NCI-H2196 treated with DMSO at 0.1 percent for 48 hours (cell line): Measurements from ENCODE around the gene C1GALT1C1.
A peak's percentile ranks its signal among the peaks of the same experiment; 100 is the strongest.
"Not testable (repeated sequence)": the region's sequence is repeated elsewhere in the genome, so short reads cannot be mapped to it uniquely, and the experiment has no call there.

Experiments
- DNase-seq: peaks from one replicate; lab custom pipeline; 2025; ENCODE audit not compliant: unreplicated experiment; lab: John Stamatoyannopoulos, UW

Gene C1GALT1C1

DNA sequence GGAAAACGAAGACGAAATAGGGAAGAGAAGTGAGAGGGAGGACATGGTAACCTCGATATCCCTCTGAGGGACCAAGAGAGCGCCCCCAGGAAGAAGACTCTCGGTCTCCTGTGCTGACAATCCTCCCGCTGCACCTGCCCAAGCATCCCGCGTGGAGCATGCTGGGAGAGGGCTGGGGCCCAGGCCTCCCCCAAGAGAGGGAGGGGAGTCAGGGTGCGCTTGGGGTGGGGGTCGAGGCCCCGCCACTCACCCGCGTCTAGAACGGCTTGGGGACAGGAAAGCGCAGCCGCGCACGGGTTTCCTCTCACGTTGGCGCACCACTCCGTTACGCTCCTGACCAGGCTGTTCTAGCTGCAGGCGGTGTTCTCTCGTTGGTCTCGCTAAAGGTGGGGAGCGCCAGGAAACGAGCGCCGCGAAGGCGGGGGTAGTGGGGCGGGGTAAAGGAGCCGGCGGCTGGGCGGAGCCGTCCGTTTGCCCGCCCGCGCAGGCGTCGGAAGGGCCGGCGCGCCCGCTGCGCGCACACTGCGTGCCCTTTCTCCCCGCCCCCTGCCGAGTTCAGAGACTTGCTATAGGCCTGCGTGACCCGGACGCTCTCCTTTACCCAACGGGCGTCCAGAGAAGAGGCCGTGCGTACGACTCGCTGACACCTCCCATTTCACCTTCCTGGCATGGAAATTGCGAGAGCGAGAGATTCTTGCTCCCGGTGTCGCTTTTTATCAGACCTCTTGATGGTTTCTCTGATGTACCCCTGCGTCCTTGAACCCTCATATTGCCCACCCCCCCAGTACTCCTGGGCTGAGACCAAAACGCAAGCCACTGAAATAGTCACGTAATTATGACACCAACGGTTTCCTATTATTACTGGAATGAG is at the start of gene C1GALT1C1:
Gene C1GALT1C1 (minus strand): TSS at position 388 of the 871 bp plus-strand sequence. CDS start 2,888 bp downstream, outside the sequence.
- DNase-seq: peak; percentile 83

DNA sequence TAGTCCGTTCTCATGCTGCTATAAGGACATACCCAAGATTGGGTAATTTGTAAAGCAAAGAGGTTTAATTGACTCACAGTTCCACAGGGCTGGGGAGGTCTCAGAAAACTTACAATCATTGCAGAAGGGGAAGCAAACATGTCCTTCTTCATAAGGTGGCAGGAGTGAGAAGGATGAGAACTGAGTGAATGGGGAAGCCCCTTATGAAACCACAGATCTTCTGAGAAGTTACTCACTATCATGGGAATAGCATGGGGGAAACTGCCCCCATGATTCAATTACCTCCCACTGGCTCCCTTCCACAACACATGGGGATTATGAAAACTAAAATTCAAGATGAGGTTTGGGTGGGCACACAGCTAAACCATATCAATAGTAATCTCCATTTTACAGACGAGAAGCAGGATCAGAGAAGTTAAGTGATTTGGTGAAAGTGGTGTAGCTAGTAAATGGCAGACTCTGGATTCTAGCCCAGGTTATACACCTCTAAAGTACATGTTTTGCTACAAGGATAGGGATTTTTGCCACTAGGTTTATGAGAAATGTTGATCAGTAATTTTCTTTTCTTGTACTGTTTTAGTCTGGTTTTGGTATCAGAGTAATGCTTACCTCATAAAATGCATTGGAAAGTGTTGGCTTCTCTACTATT is 47.3 kb upstream of the C1GALT1C1 start:
- no peak for DNase-seq

DNA sequence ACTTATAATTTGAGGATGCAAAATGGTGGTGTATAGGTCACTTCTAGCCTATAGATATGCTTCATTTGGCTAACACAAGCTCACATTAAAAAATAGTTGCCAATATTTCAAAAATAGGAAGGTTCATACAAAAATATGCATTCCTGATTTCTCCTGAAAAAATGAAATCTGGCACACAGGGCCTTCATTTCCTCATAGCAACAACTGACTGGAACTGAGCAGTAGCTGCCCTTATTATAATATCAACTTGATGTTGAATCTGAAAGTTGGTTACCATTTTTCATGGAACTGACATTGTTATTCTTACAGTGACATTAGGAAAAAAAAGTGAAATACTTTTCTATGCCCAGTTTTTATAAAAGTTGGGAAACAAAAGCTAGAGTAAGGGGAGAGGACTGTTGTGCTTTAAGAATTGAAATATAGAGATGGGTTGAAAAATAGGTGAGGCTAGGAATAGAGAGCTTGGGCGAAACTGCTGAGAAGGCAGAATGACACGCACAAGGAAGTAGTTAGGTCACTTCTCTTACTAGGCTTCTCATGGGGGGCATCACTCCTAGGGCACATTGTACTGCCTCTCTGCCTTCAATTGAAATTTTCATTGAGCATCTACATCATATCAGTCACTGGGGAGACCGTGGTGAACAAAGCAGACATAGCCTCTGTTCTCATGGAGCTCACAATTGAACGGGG is 43.1 kb upstream of the C1GALT1C1 start:
- no peak for DNase-seq

DNA sequence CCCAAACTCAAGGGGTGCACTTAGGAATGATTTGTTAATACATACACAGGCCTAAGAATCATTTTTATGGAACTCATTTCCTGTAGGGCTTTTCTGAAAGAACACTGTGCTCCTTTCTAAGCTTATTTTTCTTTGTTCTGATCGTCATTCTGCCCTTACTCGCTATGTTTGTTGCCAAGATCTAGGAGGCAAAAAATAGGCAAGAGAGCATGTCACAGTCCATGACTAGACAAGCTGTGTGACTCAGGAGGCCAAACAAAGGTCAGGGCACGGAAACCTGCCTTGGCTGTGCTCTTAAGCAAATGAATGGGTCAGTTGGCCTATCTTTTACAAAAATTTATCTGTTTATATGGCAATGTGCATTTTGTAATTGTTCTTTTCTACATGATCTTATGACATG is 42.5 kb upstream of the C1GALT1C1 start:
- no peak for DNase-seq

DNA sequence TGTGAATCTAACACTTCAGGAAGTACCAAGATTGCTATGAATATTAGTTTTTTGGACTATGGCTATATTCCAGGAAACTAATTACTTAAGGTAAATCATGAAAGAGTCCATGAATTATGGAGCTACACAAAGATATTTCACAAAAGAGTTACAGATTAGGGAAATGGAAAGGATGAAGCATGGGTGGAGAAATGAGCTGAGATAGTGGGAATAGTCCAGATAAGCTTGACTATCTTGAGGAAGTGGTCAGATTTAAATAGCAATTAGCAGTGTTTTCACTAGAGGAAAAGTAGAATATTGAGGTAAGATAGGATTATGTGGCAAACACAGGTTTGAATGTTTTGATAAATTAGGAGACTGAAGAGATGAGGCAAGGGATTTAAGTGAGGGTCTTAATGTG is 42.1 kb upstream of the C1GALT1C1 start:
- DNase-seq: no peak

DNA sequence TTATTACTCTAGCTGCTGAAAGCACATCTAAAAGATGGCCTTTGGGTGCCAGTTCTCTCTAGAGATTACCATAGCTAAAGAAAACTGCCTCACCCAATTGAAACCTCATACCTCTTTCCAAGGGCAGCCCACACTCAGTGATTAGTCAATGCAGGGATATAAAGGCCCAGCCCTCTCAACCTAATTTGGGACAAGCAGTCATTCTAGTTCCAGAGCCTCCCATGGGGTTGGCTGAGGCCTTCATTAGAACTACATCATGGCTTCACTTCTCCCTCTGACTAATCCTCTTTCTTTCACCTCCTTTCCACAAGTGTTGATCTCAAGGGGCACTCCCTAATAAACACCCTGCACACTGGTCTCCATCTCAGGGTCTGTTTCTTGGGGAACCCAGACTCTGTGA is 38.5 kb upstream of the C1GALT1C1 start:
- DNase-seq: no peak

GRCh38 chrX:120664535-120664934 is 34.7 kb upstream of the C1GALT1C1 start:
- DNase-seq: not testable (repeated sequence)

- DNase-seq: no peak
Observed at GRCh38 chrX:120664081-120664480, 34.2 kb upstream of the C1GALT1C1 start.

GRCh38 chrX:120662662-120663061 is 32.8 kb upstream of the C1GALT1C1 start:
- DNase-seq: no peak

- no peak for DNase-seq
Observed at GRCh38 chrX:120660637-120661036, 30.8 kb upstream of the C1GALT1C1 start.

DNA sequence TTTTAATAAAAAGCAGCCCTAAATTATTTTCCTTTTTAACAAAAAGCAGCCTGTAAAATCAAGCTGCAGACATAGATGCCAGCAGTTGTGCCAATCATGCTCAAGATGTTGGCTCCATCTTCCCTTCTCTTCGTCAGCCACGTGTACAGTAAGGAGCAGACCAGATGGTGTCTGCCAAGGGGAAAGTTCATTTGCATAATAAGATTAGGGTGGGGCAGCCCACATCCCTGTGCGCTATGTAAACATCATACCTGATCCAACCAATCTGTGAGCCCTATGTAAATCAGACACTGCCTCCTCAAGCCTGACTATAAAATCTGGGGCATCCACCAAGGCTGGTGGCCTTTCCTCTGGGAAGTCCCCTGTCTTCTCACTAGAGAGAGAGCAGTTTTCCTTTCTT is 23.1 kb upstream of the C1GALT1C1 start:
- peak; percentile 8 for DNase-seq

GRCh38 chrX:120652256-120652655 is 22.4 kb upstream of the C1GALT1C1 start:
- DNase-seq: not testable (repeated sequence)

DNA sequence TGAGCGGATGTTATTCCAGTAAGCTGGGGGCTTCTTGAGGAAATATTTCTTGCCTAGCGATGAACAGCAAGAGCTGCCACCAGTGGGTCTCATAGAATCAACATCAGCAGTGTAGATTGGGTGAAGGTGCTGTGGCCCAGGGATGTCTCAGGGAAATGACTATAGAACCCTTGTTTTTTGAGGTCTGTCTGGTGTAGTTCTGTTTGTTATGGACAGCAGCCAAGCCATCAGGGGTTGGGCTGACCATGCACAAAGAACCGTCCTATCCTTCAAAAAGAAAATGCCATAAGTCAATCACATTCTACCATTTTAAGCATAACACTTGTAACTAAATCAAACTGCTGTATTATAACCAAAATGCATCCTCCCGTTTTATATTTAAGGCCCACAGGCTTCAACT is 17.3 kb upstream of the C1GALT1C1 start:
- no peak for DNase-seq

DNA sequence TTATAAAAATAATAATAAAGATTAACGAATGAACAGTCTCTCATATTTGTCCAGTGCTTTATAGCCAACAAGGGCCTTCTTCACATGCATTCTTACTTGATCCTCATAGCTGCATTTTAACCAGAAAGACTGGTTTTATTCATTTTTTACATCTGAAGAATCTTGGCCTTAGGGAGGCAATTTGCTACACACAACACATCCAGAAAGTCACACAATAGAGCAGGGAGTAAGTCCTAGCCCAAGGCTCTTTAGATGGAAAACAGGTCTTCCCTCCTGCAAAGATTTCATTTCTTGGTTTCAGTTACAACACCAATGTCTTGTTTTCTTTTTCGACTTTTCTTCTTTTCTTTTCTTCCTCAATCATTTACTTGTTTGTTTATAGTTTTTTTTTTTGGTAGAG is 13.0 kb upstream of the C1GALT1C1 start:
- no peak for DNase-seq

DNA sequence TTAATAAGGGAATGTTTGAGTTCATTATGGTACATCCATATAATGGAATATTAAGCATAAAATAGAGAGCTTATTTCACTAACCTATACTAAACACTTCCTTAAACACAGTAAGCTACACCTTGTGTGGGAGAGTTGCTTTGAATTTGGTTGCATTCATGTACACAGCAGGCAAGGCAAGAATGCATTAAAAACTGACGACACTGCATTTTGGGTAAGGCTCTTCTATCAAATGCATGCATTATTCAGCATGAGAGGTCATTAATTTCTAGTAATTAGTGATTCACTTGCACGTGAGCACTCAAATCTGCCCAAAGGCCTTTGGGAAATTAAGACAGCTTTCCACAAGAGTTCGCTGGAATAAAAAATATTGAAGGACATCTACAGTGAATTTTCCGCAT is 8.8 kb upstream of the C1GALT1C1 start:
- DNase-seq: no peak

DNA sequence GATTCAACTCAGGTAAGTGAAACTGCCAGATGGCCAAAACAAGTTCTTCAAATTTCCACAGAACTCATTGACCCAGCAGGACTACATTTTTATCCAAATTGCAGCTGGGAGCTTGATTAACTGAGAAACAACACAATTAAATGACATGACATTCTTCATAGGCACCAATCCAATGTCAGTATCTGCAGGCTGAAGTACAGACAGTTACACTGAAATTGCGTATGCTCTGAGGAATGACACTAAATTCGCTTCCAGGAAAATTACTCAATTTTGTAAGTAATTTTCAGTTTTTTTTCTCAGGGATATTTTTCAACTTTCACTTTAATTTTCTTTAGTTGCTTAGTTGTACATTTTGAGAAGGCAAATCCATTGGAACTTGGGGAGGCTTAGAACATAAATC is 4.5 kb downstream of the C1GALT1C1 start:
- no peak for DNase-seq

- no peak for DNase-seq
Observed at GRCh38 chrX:120617996-120618630, 11.7 kb downstream of the C1GALT1C1 start.

DNA sequence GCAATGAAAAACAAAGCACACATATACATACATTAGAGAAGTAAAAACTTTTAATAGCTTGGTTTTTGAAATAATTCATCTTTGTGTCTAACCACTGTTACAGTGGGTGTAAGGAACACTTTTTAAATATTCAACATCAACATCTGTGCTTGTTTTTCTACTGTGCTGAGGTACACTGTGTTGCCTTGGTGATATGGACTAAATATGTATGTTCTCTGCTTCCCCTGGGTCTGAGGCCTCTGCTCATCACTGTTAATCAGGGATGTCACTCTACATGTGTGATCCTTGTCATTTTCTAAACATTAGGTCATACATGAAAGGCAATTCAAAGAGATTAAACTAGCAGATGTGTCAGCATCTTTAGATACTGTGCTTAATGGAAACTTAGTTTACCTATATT is 15.0 kb downstream of the C1GALT1C1 start:
- DNase-seq: no peak

- DNase-seq: no peak
Observed at GRCh38 chrX:120612086-120612485, 17.8 kb downstream of the C1GALT1C1 start.

GRCh38 chrX:120604361-120604782 is 25.5 kb downstream of the C1GALT1C1 start:
- DNase-seq: no peak

- DNase-seq: peak; percentile 90
Observed at GRCh38 chrX:120603707-120604360, 26.0 kb downstream of the C1GALT1C1 start, which contains the start of gene MCTS1. TSS of gene MCTS1 (plus strand) at chrX:120604101. CDS start at chrX:120604237, 136 bp downstream.
